HG03064 (cell line): ENCODE data around the gene ZBTB16.

Source experiments
- ATAC-seq: cut with Tn5 transposase; IDR thresholded peaks from one replicate; pipeline ENCODE4 v1.9.1; 2021; ENCODE audit warnings: low read depth; ENCODE audit not compliant: unreplicated experiment

ZBTB16 gene

DNA sequence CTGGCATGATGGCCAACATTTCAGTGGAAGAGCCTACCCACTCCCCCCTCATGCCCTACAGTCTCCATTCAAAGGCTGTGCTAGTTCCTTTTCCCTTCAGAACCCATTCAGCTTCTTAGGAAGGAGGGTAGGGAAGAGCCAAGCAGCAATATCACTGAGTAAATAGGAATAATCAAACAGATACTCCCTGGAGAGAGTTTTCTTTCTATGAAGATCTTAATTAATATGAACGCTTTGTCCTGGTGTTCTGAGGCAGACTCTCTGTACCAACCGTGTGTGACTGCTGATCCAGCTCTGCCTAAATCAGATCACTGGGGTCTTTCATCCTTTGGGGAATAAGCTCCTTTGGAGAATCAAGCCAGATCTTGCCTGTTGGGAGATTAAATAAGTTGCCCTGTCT lies 161.5 kb downstream of the ZBTB16 start:
- ATAC-seq, result no peak

DNA sequence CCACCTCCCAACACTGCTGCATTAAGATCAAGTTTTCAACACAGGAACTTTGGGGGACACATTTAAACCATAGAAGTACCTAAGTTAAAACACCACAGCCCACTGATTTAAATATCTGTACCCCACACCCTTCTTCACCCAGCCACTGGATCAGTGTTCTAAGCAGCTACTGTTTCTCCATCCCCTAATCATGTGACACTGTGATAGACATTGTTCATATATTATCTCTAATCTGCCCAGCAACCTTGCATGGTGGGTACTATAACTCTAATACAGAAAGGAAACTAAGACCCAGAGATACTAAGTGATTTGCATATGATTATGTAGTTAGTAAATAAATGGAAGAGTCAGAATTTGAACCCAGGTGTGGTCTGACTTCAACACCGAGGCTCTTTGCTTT lies 166.2 kb downstream of the ZBTB16 start:
- no peak for ATAC-seq

DNA sequence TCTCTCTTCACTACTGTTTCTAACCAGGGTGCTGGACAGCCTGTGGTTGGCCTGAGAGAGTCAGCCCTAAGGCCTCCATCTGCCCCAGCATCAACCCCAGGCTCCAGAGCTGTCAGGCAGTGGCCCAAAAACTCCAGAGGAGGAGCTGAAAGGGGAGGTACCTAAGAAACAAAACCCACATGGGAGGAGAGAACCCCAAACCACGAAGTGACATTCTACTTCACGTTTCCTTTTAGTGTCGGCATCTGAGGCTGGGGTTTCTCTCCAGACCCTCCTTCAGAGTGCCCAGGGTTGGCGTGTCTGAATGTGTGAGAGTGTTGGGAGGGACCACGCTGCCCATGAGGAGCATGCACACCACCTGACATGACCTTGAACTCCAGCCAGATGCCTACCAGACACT lies 166.8 kb downstream of the ZBTB16 start:
- no peak for ATAC-seq

DNA sequence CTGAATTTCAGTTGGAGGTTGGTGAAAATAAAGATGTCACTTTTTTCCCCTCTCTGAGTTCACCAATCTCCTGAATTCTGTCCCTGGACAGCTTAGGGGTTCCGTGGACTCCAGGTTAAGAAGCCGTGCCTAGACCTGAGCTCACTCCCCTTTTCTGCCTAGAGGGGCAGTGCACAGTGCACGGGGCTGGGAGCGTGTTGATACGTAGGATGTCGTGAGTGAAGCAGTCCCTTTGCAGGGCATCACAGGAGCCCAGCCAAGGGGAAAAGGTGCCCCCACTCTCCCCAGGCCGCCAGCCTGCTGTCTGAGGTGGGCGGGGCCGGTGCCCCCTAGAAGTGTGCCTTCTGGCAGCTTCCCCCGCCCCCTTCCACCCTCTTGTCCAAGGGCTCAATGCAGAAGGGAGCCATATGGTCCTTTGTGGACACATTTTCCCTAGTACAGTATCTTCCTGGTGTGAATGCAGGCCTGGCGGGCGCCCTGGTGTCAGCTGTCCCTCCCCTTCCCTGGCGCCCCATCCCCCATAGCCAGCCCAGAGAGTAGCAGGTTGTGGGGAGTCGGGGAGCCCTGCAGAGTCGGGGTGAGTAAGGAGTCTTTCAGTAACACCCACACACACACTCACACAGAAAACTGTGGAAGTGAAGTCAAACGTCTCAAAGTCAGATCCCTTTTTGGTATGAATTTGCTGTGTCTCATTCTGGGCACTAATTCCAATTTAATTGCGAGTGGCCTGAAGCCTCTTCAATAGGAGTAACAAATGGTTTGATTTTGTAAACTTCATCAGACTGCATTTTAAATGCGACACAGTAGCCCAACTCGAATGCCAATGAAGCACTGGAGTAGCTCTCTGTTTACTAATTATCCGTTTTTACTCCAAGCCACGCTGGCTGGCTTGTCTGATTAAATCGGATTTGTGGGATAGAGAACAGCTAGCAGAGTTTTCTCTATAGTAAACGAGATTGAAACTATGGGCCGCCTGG lies 169.2 kb downstream of the ZBTB16 start:
- ATAC-seq, result no peak

DNA sequence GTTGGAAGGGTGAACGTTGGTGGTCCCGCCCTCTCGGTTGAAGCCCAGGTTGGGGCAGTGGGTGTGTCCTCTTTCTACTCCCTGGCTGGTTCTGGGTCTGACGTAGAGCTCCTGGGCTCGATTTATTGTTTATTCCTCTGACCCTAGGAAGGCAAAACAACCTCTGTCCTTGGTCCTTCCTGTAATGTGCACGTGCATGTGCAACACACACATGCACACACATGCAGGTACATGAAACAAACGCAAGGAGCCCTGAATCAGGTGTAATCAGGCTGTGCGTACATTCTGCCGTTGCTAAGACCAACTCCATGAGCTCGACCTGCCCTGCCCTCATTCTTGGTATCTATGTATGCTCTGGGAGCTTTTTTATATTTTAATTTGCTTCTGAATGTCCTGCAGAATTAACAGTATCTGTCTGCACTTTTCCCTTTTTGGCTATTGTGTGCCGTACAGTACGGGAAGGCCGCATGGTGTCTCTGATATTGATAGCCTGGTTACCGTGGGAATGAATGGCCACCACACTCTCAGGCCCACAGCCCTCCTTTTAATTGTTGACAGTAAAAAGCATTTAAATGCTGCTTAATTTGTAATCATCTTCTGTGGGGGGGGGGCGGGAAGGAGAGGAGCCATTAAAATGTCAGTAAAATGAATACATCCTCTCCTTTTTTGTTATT lies 170.7 kb downstream of the ZBTB16 start:
- ATAC-seq, result no peak

DNA sequence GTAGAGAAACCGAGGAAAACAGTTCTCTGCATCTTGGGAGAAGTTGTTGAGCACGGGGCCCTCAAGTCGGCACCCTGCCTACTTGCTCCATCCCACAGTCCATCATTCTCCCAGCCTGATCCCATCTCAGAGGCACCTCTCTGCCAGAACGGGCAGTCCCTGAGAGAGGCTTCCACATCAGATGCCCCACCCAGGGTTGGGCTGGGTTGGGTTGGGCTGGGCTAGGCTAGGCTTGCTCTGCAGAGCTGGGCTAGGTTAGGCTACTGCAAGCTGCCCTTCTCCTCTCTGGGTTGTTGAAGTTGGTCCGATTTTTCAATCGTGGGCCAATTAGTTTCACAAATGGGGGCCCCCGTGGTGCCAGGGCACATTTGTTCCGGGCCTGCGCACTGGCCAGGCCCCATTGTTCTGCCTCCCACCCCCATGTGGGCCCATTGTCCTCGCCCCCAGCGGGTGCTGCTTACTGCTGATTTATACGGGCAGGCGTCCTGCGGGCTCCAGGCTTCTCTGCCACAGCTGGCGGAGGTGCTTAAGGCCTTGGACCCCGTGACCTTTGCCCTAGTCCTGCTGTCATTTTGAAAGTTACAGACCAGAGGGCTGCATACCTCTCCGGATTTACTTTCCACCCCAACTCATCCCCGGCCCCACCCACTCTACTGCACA lies 173.0 kb downstream of the ZBTB16 start:
- no peak for ATAC-seq

DNA sequence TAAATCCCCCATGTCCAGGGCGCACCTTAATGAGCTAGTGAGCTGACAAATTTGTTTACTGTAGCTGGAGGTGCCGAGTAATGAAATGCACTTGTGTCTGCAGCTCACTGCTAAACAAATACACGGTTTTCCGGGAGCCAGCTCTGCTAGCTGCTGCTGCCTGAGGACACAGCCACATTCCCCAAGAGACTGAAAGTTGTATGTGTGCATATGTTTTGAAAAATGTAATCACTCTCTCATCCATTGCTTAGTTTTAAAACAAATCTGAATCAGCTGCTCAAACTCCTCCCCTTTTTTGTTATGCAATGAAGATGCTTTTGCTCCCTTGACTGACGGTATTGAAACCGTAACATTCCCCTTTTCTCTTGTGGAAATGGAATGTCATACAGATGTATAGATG lies 174.2 kb downstream of the ZBTB16 start:
- ATAC-seq, result no peak

DNA sequence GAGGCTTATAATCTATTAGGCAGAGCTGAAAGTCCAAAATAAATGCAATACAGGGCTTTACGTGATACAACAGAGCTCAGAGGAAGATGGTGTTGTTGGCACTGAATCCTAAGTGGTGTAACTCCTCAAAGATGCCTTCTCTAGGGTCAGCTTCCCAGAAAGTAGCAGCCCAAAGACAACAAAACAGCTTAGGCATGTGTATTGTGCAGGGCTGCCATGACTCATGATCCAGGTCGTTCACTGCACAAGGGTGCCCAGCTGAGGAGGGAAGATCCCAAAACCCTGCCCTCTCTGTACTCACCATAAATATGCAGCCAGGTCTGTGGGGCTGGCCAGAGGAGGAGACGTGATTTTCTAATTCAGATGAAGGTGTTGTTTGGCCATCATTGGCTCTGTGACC lies 177.3 kb downstream of the ZBTB16 start:
- ATAC-seq, result no peak

DNA sequence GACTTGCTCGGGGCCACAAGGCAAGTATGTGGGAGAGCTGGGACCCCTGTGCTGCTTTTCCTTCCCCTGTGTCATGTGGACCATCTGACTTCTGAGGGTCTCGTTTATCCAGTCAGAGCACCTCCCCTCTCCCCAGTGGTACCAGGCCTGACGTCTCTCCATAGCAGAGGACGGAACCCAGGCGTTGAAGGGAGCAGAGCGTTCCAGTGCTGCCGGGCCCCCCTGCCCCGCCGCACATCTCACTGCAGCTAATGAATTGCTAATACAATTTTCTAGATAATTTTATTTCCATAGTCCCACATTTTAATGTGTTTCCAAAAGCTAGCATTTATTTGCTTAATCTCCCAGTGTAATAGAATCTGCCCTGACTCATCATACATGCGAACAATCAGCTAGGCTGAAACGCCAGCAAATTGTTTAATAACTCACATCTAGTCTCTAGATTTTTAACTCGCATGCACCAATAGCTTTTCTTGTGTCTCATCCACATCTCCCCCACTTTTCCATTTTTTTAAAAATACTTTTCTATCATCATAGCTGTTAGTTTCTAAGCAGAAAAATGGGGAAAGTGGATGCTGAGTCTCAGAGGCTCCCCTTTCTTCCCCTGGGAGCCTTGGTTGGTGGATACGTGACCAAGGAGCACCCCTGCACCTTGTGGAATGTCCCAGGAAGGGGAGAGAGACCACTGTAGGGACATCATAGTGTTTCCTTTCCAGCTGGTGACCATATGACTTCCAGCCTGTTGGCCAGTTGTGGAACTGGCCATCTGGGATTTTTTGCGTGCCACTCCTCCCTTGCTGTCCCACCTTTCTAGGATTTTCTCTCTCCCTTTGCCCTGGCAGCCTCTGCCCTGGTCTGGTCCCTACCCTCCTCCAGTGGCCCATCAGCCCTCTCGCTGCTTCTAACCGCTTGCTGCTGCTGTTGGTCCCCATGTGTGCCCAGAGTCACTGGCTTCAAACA lies 178.1 kb downstream of the ZBTB16 start:
- ATAC-seq, result no peak

DNA sequence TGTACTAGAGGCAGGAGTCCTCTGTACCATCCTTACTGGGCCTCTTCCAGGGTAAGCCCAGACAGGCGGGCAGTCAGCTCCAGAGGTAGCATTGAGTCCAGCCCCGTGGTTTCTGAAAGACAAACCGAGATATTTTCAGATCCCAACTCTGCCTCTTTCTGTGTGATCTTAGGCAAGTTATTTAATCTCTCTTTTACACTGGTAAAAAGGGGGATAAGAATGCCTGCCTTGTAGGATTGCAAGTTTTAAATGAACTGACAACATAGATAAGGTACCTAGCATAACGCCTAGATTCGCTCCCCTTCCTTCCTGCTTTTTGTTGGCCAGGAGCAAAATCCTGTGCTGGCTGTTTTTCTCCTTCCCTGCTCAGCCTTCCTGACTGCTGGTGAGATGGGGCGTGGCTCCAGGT lies 180.2 kb downstream of the ZBTB16 start:
- ATAC-seq, result no peak

DNA sequence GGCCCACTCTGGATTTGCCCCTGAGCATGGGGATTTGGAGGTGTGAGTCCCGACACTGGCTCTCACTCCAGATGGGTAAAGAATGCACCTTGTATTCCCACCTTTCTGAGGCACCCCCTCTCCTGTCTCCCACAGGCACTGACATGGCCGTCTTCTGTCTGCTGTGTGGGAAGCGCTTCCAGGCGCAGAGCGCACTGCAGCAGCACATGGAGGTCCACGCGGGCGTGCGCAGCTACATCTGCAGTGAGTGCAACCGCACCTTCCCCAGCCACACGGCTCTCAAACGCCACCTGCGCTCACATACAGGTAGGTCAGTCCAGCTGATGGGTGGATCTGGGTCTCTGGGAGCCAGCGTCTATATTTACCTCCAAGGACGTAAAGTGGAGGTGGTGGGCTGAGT lies 182.5 kb downstream of the ZBTB16 start:
- no peak for ATAC-seq

DNA sequence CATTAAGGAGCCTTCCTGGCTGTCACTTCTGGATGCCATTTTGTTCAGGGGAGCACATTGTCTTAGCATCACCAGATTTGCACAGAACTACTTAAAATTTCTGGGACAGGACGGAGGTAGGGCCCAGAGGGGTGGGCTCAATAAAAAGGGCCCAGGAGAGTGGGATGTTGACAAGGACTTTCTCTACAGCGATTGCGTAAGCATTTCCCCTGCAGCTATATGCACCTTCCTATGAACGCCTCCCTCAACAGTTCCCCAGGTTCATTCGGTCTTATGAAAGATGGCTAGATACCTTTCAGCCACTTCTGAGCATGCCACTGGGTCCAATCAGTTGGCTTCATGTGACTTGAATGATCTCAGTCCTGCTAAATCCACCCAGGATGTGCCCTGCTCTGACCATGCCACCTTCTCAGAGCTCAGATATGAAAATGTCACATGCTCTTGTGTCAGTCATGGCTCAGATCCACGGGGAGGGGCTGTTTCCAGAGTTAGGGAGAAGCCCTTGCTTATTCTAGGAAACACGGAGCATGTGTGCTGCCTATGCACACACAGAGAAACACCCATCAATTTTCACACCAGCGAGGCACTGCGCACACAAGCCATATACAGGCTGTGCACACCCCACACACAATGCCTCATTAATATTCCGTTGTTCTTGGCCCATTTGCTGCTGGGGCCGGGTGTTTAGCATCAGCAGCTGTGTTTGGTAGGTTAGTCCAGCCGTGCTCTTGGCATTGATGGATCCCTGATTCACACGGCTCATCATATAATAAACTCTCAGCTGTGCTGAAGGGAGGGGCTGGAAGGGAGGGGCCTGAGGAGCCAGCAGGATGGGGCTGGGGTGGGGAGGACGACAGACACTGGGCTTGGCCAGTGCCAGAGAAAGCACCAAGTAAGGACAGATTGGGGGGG lies 184.2 kb downstream of the ZBTB16 start:
- no peak for ATAC-seq

DNA sequence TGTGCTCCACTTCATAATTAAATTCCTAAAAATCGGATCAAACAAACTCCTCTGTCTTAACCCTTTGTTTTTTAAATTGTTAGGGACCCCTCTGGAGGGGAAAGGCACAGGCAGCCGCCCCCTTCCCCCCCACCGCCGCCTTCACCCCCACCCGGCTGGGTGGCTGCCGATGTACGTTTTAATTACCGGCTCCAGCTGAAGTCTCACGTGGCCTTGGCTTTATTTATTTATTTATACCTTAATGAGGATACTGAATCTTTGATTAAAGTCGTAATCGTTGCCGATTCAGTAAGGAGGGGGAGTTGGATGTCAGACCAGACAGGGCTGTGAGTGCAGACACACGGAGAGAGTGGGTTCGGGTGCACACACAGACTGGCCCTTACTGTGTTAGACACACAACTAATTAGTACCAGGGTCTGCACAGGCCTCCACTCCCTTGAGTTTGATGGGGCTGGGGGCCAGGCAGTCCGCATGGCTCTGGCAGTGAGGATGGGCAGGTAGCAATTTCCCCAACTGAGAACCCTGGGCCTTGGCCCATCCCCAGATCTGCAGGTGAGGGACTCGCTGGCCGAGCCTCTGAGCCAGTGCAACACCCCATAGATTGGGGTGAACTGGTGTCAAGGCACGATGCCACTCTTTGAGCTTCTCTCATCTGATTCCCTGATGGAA lies 185.3 kb downstream of the ZBTB16 start:
- ATAC-seq, result no peak

DNA sequence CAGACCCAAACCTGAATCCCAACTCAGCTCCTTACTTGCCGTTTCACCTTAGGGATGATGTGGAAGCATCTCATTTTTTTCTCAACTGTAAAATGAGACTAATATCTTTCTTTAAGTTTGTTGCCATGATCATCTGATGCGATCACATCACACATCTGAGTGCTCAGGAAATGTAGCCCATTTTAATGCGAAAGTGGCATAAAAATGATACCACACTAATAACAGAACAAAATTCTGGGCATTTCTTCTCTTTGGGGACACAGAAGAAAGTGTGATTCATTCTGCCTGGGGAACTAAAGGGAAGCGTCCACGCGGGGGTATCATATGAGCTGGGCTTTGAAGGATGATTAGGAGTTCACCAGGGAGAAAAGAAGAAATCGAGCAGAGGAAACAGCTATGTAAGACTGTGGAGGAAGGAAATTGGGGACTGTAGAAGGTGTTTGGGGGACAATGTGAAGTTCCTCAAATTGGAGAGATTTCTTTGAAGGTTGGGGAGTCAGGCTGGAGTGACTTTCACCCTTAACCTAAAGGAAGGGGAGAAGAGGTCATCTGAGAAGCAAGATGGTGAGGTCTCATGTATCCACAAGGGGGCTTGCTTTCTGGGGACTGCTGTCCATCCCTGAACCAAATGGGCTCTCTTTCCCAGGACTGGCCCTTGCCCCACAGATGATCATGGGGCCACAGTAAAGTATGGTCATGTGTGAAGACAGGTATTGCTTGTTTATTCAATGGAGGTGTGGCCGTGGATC lies 187.0 kb downstream of the ZBTB16 start:
- ATAC-seq, result no peak

DNA sequence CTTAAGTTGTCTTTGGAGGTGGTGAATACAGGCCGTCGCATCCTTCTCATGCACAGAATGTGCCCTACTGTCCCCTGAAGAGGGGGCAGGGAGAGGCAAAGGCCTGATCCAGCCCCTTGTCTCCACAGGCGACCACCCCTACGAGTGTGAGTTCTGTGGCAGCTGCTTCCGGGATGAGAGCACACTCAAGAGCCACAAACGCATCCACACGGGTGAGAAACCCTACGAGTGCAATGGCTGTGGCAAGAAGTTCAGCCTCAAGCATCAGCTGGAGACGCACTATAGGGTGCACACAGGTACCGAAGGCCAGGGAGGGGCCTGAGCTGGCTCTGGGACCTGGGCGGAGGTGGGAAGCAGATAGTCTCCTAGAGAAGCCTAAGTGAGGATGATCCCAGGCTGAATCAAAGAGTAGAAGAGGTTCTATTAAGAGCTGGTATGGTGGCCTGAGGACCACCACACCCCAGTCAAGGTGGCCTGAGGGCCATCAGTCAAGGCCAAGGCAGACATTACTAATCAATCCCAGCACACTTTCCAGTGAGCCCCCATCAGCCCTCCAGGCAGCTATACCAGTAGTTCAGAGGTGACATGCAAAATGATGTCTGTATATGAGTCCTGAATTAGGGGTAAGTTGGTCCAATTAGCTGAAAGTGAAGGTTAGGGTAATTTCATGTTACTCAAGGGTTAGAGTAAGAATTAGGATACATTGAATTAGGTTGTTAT lies 187.7 kb downstream of the ZBTB16 start:
- no peak for ATAC-seq

DNA sequence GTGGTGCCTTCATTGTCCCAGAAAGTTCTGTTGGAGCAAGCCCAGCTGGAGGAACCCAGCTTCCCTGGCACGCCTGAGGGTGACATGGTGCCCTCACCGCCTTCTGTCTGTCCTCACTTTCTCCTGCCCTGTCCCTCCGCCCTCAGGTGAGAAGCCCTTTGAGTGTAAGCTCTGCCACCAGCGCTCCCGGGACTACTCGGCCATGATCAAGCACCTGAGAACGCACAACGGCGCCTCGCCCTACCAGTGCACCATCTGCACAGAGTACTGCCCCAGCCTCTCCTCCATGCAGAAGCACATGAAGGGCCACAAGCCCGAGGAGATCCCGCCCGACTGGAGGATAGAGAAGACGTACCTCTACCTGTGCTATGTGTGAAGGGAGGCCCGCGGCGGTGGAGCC lies 190.7 kb downstream of the ZBTB16 start:
- no peak for ATAC-seq
